ENCODE measurements around the gene RHOBTB1. TPM values are rescaled to one million over a fixed set of nuclear protein-coding genes. Genes with fewer than 3 reads are reported as not detected.

The RHOBTB1 gene
- total and polyA plus RNA-seq, 4 donors, result 5.1 to 22.8 (median 12.2) TPM

DNA sequence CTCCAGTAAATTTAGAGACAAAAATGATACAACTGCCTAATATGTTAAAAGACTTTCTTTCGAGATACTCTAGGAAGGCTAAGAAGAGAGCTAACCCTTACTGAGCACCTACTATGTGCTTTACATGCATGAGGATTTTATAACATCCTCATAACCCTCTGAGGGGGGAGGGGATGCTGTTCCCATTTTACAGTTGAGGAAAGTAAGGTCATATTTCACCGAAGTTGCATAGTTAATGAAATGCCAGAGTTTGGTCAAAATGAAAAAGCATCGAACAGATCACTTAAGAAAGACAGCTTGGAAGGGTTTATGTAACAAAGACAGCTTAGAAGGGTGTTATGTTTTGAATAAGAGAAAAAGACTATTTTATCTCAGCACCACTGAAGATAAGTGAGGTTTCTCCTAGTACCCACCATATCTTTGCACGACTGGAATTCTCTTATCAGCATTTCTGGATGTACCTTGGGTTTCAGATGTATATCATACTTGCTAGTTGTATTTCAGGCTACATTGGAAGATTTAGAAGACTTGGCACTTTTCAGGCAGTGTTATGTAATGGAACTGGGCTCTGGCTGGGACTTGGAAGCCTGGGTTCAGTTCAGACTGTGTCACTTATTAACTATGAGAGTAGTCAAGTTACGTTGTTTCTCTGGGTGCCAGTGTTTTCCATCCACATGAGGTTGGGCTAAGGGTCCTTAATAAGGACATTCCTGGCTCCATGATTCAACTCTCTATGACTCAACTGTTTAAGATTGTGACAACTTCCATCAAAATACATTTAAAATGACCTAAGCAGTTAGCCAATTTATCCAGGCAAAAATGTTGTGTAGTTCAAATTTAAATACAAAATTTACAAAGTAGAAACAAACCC is 6.0 kb downstream of the RHOBTB1 start:
- 26 to 29% methylated on average over 5 of the region's 5 CpGs for WGBS, 2 donors
- no peak overlapping the region for H3K4me3 ChIP-seq (ENCODE audit: low read length in 2 of 2)
- H3K27ac ChIP-seq (ENCODE audit: low read depth in 1 of 2, low read length in 2 of 2), result peak overlapping the region in 1 of 2 donors; percentile 67
- no peak for DNase-seq
- H3K27me3 ChIP-seq (ENCODE audit: control insufficient read depth in 1 of 2, insufficient read depth in 2 of 2, low read length in 1 of 2), result no peaks in the 10 kb centered on the region
- H3K4me1 ChIP-seq (ENCODE audit: control insufficient read depth in 1 of 2, insufficient read depth in 2 of 2, low read length in 2 of 2), result peaks cover 0 to 8% of the 10 kb centered on the region in 2 donors
- intact Hi-C loops (cut with DNase I), result loop anchor here in 1 of 2 donors (1.0 kb wide), 1 partner anchor 28 kb away; no protein-coding TSS in a partner anchor
- no peaks in the 10 kb centered on the region for H3K9me3 ChIP-seq (ENCODE audit: control insufficient read depth, low read length)
- peak; percentile 82 for ATAC-seq (ENCODE audit: low FRiP score)
- no peaks in the 10 kb centered on the region for H3K36me3 ChIP-seq (ENCODE audit: control insufficient read depth in 1 of 2, insufficient read depth in 2 of 2, low read length in 1 of 2)

- no peaks in the 10 kb centered on the region for H3K9me3 ChIP-seq (ENCODE audit: control insufficient read depth, low read length)
- H3K27ac ChIP-seq (ENCODE audit: low read depth in 1 of 2, low read length in 2 of 2), result no peak overlapping the region
- peaks cover 0 to 8% of the 10 kb centered on the region in 2 donors for H3K4me1 ChIP-seq (ENCODE audit: control insufficient read depth in 1 of 2, insufficient read depth in 2 of 2, low read length in 2 of 2)
- no peaks in the 10 kb centered on the region for H3K27me3 ChIP-seq (ENCODE audit: control insufficient read depth in 1 of 2, insufficient read depth in 2 of 2, low read length in 1 of 2)
- WGBS, 2 donors, result 8 to 16% methylated on average over 4 of the region's 4 CpGs
- H3K36me3 ChIP-seq (ENCODE audit: control insufficient read depth in 1 of 2, insufficient read depth in 2 of 2, low read length in 1 of 2), result no peaks in the 10 kb centered on the region
- intact Hi-C loops (cut with DNase I), result no loop called here
- DNase-seq, result no peak
- ATAC-seq (ENCODE audit: low FRiP score), result no peak
- H3K4me3 ChIP-seq (ENCODE audit: low read length in 2 of 2), result no peak overlapping the region
Measured at GRCh38 chr10:60937022-60937421, 7.0 kb downstream of the RHOBTB1 start.

- H3K4me1 ChIP-seq (ENCODE audit: control insufficient read depth in 1 of 2, insufficient read depth in 2 of 2, low read length in 2 of 2), result peaks cover 0 to 8% of the 10 kb centered on the region in 2 donors
- H3K27ac ChIP-seq (ENCODE audit: low read depth in 1 of 2, low read length in 2 of 2), result no peak overlapping the region
- DNase-seq (no peak), ATAC-seq (ENCODE audit: low FRiP score) (no peak)
- peaks cover 0 to 4% of the 10 kb centered on the region in 2 donors for H3K36me3 ChIP-seq (ENCODE audit: control insufficient read depth in 1 of 2, insufficient read depth in 2 of 2, low read length in 1 of 2)
- intact Hi-C loops (cut with DNase I), result no loop called here
- H3K9me3 ChIP-seq (ENCODE audit: control insufficient read depth, low read length), result no peaks in the 10 kb centered on the region
- no peaks in the 10 kb centered on the region for H3K27me3 ChIP-seq (ENCODE audit: control insufficient read depth in 1 of 2, insufficient read depth in 2 of 2, low read length in 1 of 2)
- H3K4me3 ChIP-seq (ENCODE audit: low read length in 2 of 2), result no peak overlapping the region
- 36 to 47% methylated on average over 6 of the region's 6 CpGs for WGBS, 2 donors
Measured at GRCh38 chr10:60934215-60935175, 9.5 kb downstream of the RHOBTB1 start.

GRCh38 chr10:60932756-60933155 is 11.2 kb downstream of the RHOBTB1 start:
- H3K4me3 ChIP-seq (ENCODE audit: low read length in 2 of 2), result no peak overlapping the region
- H3K9me3 ChIP-seq (ENCODE audit: control insufficient read depth, low read length), result no peaks in the 10 kb centered on the region
- no peaks in the 10 kb centered on the region for H3K27me3 ChIP-seq (ENCODE audit: control insufficient read depth in 1 of 2, insufficient read depth in 2 of 2, low read length in 1 of 2)
- 72 to 93% methylated on average over 4 of the region's 4 CpGs for WGBS, 2 donors
- no peak overlapping the region for H3K27ac ChIP-seq (ENCODE audit: low read depth in 1 of 2, low read length in 2 of 2)
- peaks cover 0 to 3% of the 10 kb centered on the region in 2 donors for H3K4me1 ChIP-seq (ENCODE audit: control insufficient read depth in 1 of 2, insufficient read depth in 2 of 2, low read length in 2 of 2)
- ATAC-seq (ENCODE audit: low FRiP score) (no peak), DNase-seq (no peak)
- intact Hi-C loops (cut with DNase I), result no loop called here
- H3K36me3 ChIP-seq (ENCODE audit: control insufficient read depth in 1 of 2, insufficient read depth in 2 of 2, low read length in 1 of 2), result peaks cover 0 to 7% of the 10 kb centered on the region in 2 donors

GRCh38 chr10:60930237-60930636 is 13.7 kb downstream of the RHOBTB1 start:
- ATAC-seq (ENCODE audit: low FRiP score) (no peak), DNase-seq (no peak)
- Histone ChIP-seq H3K27me3 (ENCODE audit: control insufficient read depth in 1 of 2, insufficient read depth in 2 of 2, low read length in 1 of 2) (no peaks in the 10 kb centered on the region), H3K4me3 (ENCODE audit: low read length in 2 of 2) (no peak overlapping the region), H3K36me3 (ENCODE audit: control insufficient read depth in 1 of 2, insufficient read depth in 2 of 2, low read length in 1 of 2) (peaks cover 0 to 7% of the 10 kb centered on the region in 2 donors), H3K4me1 (ENCODE audit: control insufficient read depth in 1 of 2, insufficient read depth in 2 of 2, low read length in 2 of 2) (no peaks in the 10 kb centered on the region), H3K9me3 (ENCODE audit: control insufficient read depth, low read length) (no peaks in the 10 kb centered on the region), H3K27ac (ENCODE audit: low read depth in 1 of 2, low read length in 2 of 2) (no peak overlapping the region)
- intact Hi-C loops (cut with DNase I), result no loop called here
- 73% methylated on average over 3 of the region's 3 CpGs for WGBS, 2 donors

GRCh38 chr10:60921633-60922032 is 22.4 kb downstream of the RHOBTB1 start:
- no peak for DNase-seq
- no peaks in the 10 kb centered on the region for H3K4me1 ChIP-seq (ENCODE audit: control insufficient read depth in 1 of 2, insufficient read depth in 2 of 2, low read length in 2 of 2)
- no peaks in the 10 kb centered on the region for H3K27me3 ChIP-seq (ENCODE audit: control insufficient read depth in 1 of 2, insufficient read depth in 2 of 2, low read length in 1 of 2)
- no peaks in the 10 kb centered on the region for H3K36me3 ChIP-seq (ENCODE audit: control insufficient read depth in 1 of 2, insufficient read depth in 2 of 2, low read length in 1 of 2)
- ATAC-seq (ENCODE audit: low FRiP score), result no peak
- H3K9me3 ChIP-seq (ENCODE audit: control insufficient read depth, low read length), result no peaks in the 10 kb centered on the region
- H3K4me3 ChIP-seq (ENCODE audit: low read length in 2 of 2), result no peak overlapping the region
- intact Hi-C loops (cut with DNase I), result no loop called here
- H3K27ac ChIP-seq (ENCODE audit: low read depth in 1 of 2, low read length in 2 of 2), result no peak overlapping the region
- WGBS, 2 donors, result 82 to 87% methylated on average over 2 of the region's 2 CpGs

DNA sequence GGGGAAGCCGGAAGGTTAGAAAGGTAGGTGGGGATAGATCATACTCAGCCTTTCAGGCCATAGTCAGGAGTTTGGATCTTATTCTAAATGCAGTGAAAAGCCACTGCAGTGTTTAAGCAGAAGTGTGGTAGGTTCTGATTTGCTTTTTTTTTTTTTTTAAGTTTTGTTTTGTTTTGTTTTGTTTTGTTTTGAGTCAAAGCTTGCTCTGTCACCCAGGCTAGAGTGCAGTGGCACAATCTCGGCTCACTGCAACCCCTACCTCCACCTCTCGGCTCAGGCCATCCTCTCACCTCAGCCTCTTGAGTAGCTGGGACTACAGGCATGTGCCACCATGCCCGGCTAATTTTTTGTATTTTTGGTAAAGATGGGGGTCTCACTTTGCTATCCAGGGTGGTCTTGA is 23.5 kb downstream of the RHOBTB1 start:
- Histone ChIP-seq H3K27me3 (ENCODE audit: control insufficient read depth in 1 of 2, insufficient read depth in 2 of 2, low read length in 1 of 2) (no peaks in the 10 kb centered on the region), H3K36me3 (ENCODE audit: control insufficient read depth in 1 of 2, insufficient read depth in 2 of 2, low read length in 1 of 2) (no peaks in the 10 kb centered on the region), H3K4me3 (ENCODE audit: low read length in 2 of 2) (no peak overlapping the region), H3K9me3 (ENCODE audit: control insufficient read depth, low read length) (no peaks in the 10 kb centered on the region), H3K4me1 (ENCODE audit: control insufficient read depth in 1 of 2, insufficient read depth in 2 of 2, low read length in 2 of 2) (no peaks in the 10 kb centered on the region), H3K27ac (ENCODE audit: low read depth in 1 of 2, low read length in 2 of 2) (no peak overlapping the region)
- intact Hi-C loops (cut with DNase I), result no loop called here
- WGBS, 2 donors, result 96 to 97% methylated on average over 4 of the region's 4 CpGs
- DNase-seq, result no peak
- ATAC-seq (ENCODE audit: low FRiP score), result no peak

GRCh38 chr10:60919551-60919950 is 24.4 kb downstream of the RHOBTB1 start:
- DNase-seq, result no peak
- H3K27me3 ChIP-seq (ENCODE audit: control insufficient read depth in 1 of 2, insufficient read depth in 2 of 2, low read length in 1 of 2), result no peaks in the 10 kb centered on the region
- no peaks in the 10 kb centered on the region for H3K9me3 ChIP-seq (ENCODE audit: control insufficient read depth, low read length)
- no peaks in the 10 kb centered on the region for H3K36me3 ChIP-seq (ENCODE audit: control insufficient read depth in 1 of 2, insufficient read depth in 2 of 2, low read length in 1 of 2)
- intact Hi-C loops (cut with DNase I), result no loop called here
- WGBS, 2 donors, result 91 to 97% methylated on average over 2 of the region's 2 CpGs
- peaks cover 0 to 3% of the 10 kb centered on the region in 2 donors for H3K4me1 ChIP-seq (ENCODE audit: control insufficient read depth in 1 of 2, insufficient read depth in 2 of 2, low read length in 2 of 2)
- H3K4me3 ChIP-seq (ENCODE audit: low read length in 2 of 2), result no peak overlapping the region
- ATAC-seq (ENCODE audit: low FRiP score), result no peak
- no peak overlapping the region for H3K27ac ChIP-seq (ENCODE audit: low read depth in 1 of 2, low read length in 2 of 2)
